ENCODE data around the gene FOXC1. TPM values are rescaled to one million over a fixed set of nuclear protein-coding genes. Genes with fewer than 3 reads are reported as not detected.
A peak's percentile ranks its signal among the peaks of the same experiment; 100 is the strongest.

The FOXC1 gene
- total and polyA plus RNA-seq, 2 experiments from 2014 or later = 0.10 to 0.13 TPM

GRCh38 chr6:1594445-1595200, 15.1 kb upstream of the FOXC1 start:
- Histone ChIP-seq H3K4me3 (no peak overlapping the region), H3K79me2 (replicated peaks; ENCODE audit: insufficient read depth) (no peaks in the 10 kb centered on the region), H3F3A (replicated peaks; ENCODE audit: low read depth) (no peaks in the 10 kb centered on the region), H3K27me3 (ENCODE audit: insufficient read depth) (no peaks in the 10 kb centered on the region), H3K9me2 (ENCODE audit: insufficient read depth) (peaks cover 3% of the 10 kb centered on the region; the same call in 1 of the 2 replicates), H3K4me2 (no peak overlapping the region), H3K27ac (ENCODE audit: low read depth) (no peak overlapping the region), H4K20me1 (replicated peaks; ENCODE audit: insufficient read depth) (no peaks in the 10 kb centered on the region), H3K4me1 (ENCODE audit: insufficient read depth) (peaks cover 5% of the 10 kb centered on the region; the same call in 1 of the 2 replicates), H3K36me3 (ENCODE audit: insufficient read depth) (no peaks in the 10 kb centered on the region), H2AFZ (peak overlapping the region; percentile 63; the same call in 1 of the 2 replicates)
- no peak for TF ChIP-seq ZNF114 (CRISPR knock-in tag; IDR thresholded peaks at IDR 0.05)
- TF ChIP-seq EZH2phosphoT487 (IDR thresholded peaks at IDR 0.05; ENCODE audit: unreplicated experiment) = no peak
- TF ChIP-seq ZNF331 (CRISPR knock-in tag; IDR thresholded peaks at IDR 0.05; ENCODE audit: low read depth) = no peak
- no peak for TF ChIP-seq CTCF (conservative IDR thresholded peaks at IDR 0.05; ENCODE audit: low read depth in 2 of 2)
- no peak for TF ChIP-seq JUNB (IDR thresholded peaks at IDR 0.05; ENCODE audit: unreplicated experiment)
- TF ChIP-seq STAT1 (IDR thresholded peaks at IDR 0.05; ENCODE audit: unreplicated experiment) = no peak
- no peak for TF ChIP-seq ETS1 (IDR thresholded peaks at IDR 0.05)
- no peak for TF ChIP-seq REST (IDR thresholded peaks at IDR 0.05; ENCODE audit: unreplicated experiment)
- no peak for TF ChIP-seq CREB1 (CRISPR knock-in tag; IDR thresholded peaks at IDR 0.05; ENCODE audit: low read depth)
- no peak for TF ChIP-seq POLR2AphosphoS5 (IDR thresholded peaks at IDR 0.05; ENCODE audit: low read depth)
- H3K27me3 Mint-ChIP-seq (ENCODE audit: insufficient read depth, low read depth, poor library complexity) = peaks cover 17% of the 10 kb centered on the region
- no peak for ATAC-seq
- no peaks in the 10 kb centered on the region for H3K36me3 Mint-ChIP-seq (ENCODE audit: low read depth)
- no peak for DNase-seq (ENCODE audit: low spot score)
- peaks cover 24% of the 10 kb centered on the region for H3K4me1 Mint-ChIP-seq
- H3K4me3 Mint-ChIP-seq = no peak overlapping the region
- H3K9me3 Mint-ChIP-seq = no peaks in the 10 kb centered on the region
- H3K27ac Mint-ChIP-seq = no peak overlapping the region
